SK-N-MC (cell line): ENCODE measurements around the gene SPATA31E1.

Source experiments
- EZH2 ChIP-seq: fragments of 200-600 bp; sonication (generic); IDR thresholded peaks from one replicate; pipeline ENCODE4 v1.6.1; 2017; ENCODE audit warnings: antibody characterized with exemption
- FOXP2 ChIP-seq: optimal IDR thresholded peaks from 2 replicates; pipeline ENCODE3; 2011; ENCODE audit warnings: mild to moderate bottlenecking, moderate library complexity; ENCODE audit not compliant: insufficient read depth; ENCODE audit errors: extremely low read length, control extremely low read depth
- POLR2AphosphoS5 ChIP-seq: IDR thresholded peaks from 2 replicates; pipeline ENCODE4 v1.6.1; 2012; ENCODE audit warnings: mild to moderate bottlenecking, low read depth, low read length, borderline replicate concordance

GRCh38 chr9:87853302-87853701 lies 29.4 kb upstream of the SPATA31E1 start:
- no peak for TF ChIP-seq EZH2
- no peak for TF ChIP-seq POLR2AphosphoS5
- no peak for TF ChIP-seq FOXP2
